Hepatocyte (in vitro differentiated cells): ENCODE results near the gene FGL2. TPM values are rescaled to one million over a fixed set of nuclear protein-coding genes. Genes with fewer than 3 reads are reported as not detected.
A peak's percentile ranks its signal among the peaks of the same experiment; 100 is the strongest.

ENCODE experiments used
- DNase-seq: peaks from one replicate; pipeline ENCODE4 v3.0.0-alpha.2; 2016; ENCODE audit warnings: low spot score
- H2AFZ ChIP-seq: fragments of 200-600 bp; sonication (generic); 2 replicates; pipeline ENCODE4 v1.6.0; 2016; ENCODE audit warnings: antibody characterized with exemption, mild to moderate bottlenecking
- H3K27ac ChIP-seq: fragments of 200-600 bp; sonication (generic); 2 replicates; pipeline ENCODE4 v1.5.1; 2016; ENCODE audit warnings: mild to moderate bottlenecking
- H3K27me3 ChIP-seq: fragments of 200-600 bp; sonication (generic); 2 replicates; pipeline ENCODE4 v1.6.1; 2016
- H3K36me3 ChIP-seq: fragments of 200-600 bp; sonication (generic); replicated peaks from 2 replicates; pipeline ENCODE4 v1.5.1; 2016; ENCODE audit warnings: low read depth; ENCODE audit not compliant: insufficient read depth
- H3K4me1 ChIP-seq: fragments of 200-600 bp; sonication (generic); 2 replicates; pipeline ENCODE4 v1.5.1; 2016; ENCODE audit warnings: mild to moderate bottlenecking, moderate library complexity; ENCODE audit not compliant: insufficient read depth
- H3K4me2 ChIP-seq: fragments of 200-600 bp; sonication (generic); 2 replicates; pipeline ENCODE4 v1.6.0; 2016
- H3K4me3 ChIP-seq: fragments of 200-600 bp; sonication (generic); 2 replicates; pipeline ENCODE4 v1.5.1; 2016; ENCODE audit warnings: mild to moderate bottlenecking
- H3K79me2 ChIP-seq: fragments of 200-600 bp; sonication (generic); 2 replicates; pipeline ENCODE4 v1.6.0; 2017; ENCODE audit warnings: mild to moderate bottlenecking
- H3K9me2 ChIP-seq: fragments of 200-600 bp; sonication (generic); replicated peaks from 2 replicates; pipeline ENCODE4 v1.6.0; 2017; ENCODE audit warnings: mild to moderate bottlenecking; ENCODE audit not compliant: insufficient read depth
- H3K9me3 ChIP-seq: fragments of 200-600 bp; sonication (generic); 2 replicates; pipeline ENCODE4 v1.5.1; 2016; ENCODE audit warnings: low read depth, mild to moderate bottlenecking
- H4K20me1 ChIP-seq: fragments of 200-600 bp; sonication (generic); 2 replicates; pipeline ENCODE4 v1.6.0; 2016; ENCODE audit warnings: mild to moderate bottlenecking; ENCODE audit not compliant: insufficient read depth, poor library complexity, severe bottlenecking
- CTCF ChIP-seq: fragments of 200-600 bp; sonication (generic); IDR thresholded peaks from 2 replicates; pipeline ENCODE4 v1.5.1; 2016; ENCODE audit warnings: antibody characterized with exemption, mild to moderate bottlenecking; ENCODE audit not compliant: poor library complexity
- EZH2 ChIP-seq: fragments of 200-600 bp; sonication (generic); IDR thresholded peaks from 2 replicates; pipeline ENCODE4 v1.6.1; 2016; ENCODE audit warnings: antibody characterized with exemption, mild to moderate bottlenecking, borderline replicate concordance
- EZH2phosphoT487 ChIP-seq: fragments of 200-600 bp; sonication (generic); IDR thresholded peaks from one replicate; pipeline ENCODE4 v1.6.1; 2018; ENCODE audit warnings: antibody characterized with exemption, mild to moderate bottlenecking, low read depth, moderate library complexity; ENCODE audit not compliant: unreplicated experiment, severe bottlenecking
- WGBS: methylation state at CpG from one replicate; pipeline ENCODE4 v1.1.6; 2016; ENCODE audit warnings: low lambda C conversion rate; ENCODE audit errors: missing lambda C conversion rate; 5-methylcytosine and 5-hydroxymethylcytosine counted together
- polyA plus RNA-seq: library from polyadenylated mRNA; unstranded; fragments of >200 nt; fragmentation: Nextera tagmentation; extraction: Ambion mirVana; gene quantifications from 2 replicates; pipeline ENCODE4 v1.2.1, GENCODE V29; 2016
- total RNA-seq: library from RNA; depleted of rRNA; stranded (reverse); fragments of >200 nt; gene quantifications from 2 replicates; pipeline ENCODE4 v1.2.3, GENCODE V29; 2014

FGL2 gene
- total and polyA plus RNA-seq, 2 experiments from 2014 or later = 0.80 to 0.83 TPM

DNA sequence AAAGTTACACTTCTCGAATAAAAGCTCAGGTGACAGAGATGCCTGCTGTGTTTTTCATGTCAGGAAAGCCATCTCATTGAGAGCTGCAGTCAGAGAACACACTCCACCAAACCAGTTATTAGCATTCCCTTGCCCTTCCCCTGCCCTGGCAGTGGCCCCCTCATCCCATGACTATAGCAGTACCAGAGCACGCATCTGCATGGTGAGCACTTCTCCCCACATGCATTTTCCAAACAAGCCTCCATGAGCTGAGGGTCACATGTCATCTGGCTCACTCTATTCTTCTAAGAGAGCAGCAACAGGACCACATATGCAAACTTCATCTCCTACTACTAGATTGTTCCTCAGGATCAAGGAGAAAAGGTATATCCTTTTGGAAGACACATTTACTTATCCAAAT, 42.4 kb upstream of the FGL2 start:
- Histone ChIP-seq H2AFZ (no peak overlapping the region), H3K79me2 (no peaks in the 10 kb centered on the region), H4K20me1 (no peaks in the 10 kb centered on the region), H3K27ac (no peak overlapping the region), H3K36me3 (no peaks in the 10 kb centered on the region), H3K4me2 (peak overlapping the region; percentile 42), H3K9me2 (no peaks in the 10 kb centered on the region), H3K27me3 (no peaks in the 10 kb centered on the region), H3K4me1 (no peaks in the 10 kb centered on the region), H3K9me3 (no peaks in the 10 kb centered on the region), H3K4me3 (no peak overlapping the region)
- 83% methylated on average over 2 of the region's 2 CpGs for WGBS
- no peak for DNase-seq
- no peak for TF ChIP-seq EZH2phosphoT487
- no peak for TF ChIP-seq EZH2
- no peak for TF ChIP-seq CTCF

DNA sequence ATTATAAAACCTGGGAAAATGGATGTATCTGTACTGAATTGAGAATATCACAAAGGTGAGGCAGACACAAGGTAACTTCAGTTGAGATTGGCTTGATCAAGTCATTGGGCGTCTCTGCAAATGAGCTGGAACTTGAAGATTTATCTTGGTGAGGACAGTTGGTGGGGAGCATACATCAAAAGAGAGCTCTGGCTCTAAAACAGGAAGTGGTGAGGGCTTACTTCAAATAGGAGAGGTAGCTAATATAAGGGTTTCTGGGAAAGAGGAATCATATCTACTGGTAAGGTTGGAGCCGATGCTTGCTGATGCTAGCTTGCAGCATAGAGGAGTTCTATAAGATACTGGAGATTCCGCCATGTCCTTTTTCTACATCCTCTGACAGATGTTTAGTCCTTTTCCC, 39.9 kb upstream of the FGL2 start:
- H4K20me1 ChIP-seq = no peaks in the 10 kb centered on the region
- no peaks in the 10 kb centered on the region for H3K27me3 ChIP-seq
- WGBS = 99% methylated on average over 3 of the region's 3 CpGs
- no peak for TF ChIP-seq EZH2phosphoT487
- no peak for TF ChIP-seq CTCF
- TF ChIP-seq EZH2 = no peak
- H3K9me3 ChIP-seq = no peaks in the 10 kb centered on the region
- no peaks in the 10 kb centered on the region for H3K4me1 ChIP-seq
- H3K79me2 ChIP-seq = no peaks in the 10 kb centered on the region
- no peak overlapping the region for H2AFZ ChIP-seq
- no peaks in the 10 kb centered on the region for H3K9me2 ChIP-seq
- H3K27ac ChIP-seq = no peak overlapping the region
- no peaks in the 10 kb centered on the region for H3K36me3 ChIP-seq
- DNase-seq = no peak
- H3K4me3 ChIP-seq = no peak overlapping the region
- H3K4me2 ChIP-seq = no peak overlapping the region

- WGBS = 93% methylated on average over 1 of the region's 2 CpGs
- H3K27ac ChIP-seq = no peak overlapping the region
Measured at GRCh38 chr7:77238703-77239136, 39.1 kb upstream of the FGL2 start.

More at GRCh38 chr7:77238703-77239136, 39.1 kb upstream of the FGL2 start:
- H3K9me2 ChIP-seq = no peaks in the 10 kb centered on the region
- TF ChIP-seq EZH2 (no peak), EZH2phosphoT487 (no peak), CTCF (no peak)
- H3K36me3 ChIP-seq = no peaks in the 10 kb centered on the region
- no peak overlapping the region for H2AFZ ChIP-seq
- H3K4me2 ChIP-seq = no peak overlapping the region
- no peaks in the 10 kb centered on the region for H3K4me1 ChIP-seq
- H4K20me1 ChIP-seq = no peaks in the 10 kb centered on the region
- H3K27me3 ChIP-seq = no peaks in the 10 kb centered on the region
- H3K4me3 ChIP-seq = no peak overlapping the region
- no peaks in the 10 kb centered on the region for H3K79me2 ChIP-seq
- no peak for DNase-seq
- no peaks in the 10 kb centered on the region for H3K9me3 ChIP-seq
